H1 (cell line): ENCODE measurements around the gene UQCC3. TPM values are rescaled to one million over a fixed set of nuclear protein-coding genes. Genes with fewer than 3 reads are reported as not detected.
A peak's percentile ranks its signal among the peaks of the same experiment; 100 is the strongest.

ENCODE experiments used
- CTCF ChIA-PET: fragments of 300-600 bp; sonication (Branson Sonifier 250); formaldehyde crosslinking; loops from one replicate; lab custom pipeline; 2021; ENCODE audit not compliant: partially characterized antibody; lab: Charles Lee
- POLR2A ChIA-PET: fragments of 300-600 bp; sonication (Branson Sonifier 250); formaldehyde crosslinking; loops from one replicate; lab custom pipeline; 2021; ENCODE audit warnings: inconsistent platforms; ENCODE audit not compliant: partially characterized antibody; lab: Charles Lee
- DNase-seq, 2 experiments: peaks; one replicate each; pipeline versions ENCODE4 v3.0.0 to v3.0.0-alpha.2; 2010 to 2022; ENCODE audit warnings: low spot score in 2 of 2, low read depth in 1 of 2, mixed read lengths in 1 of 2
- FAIRE-seq: peaks from 2 replicates; lab custom pipeline; 2011; peaks lifted over from hg19 to GRCh38; lab: Jason Lieb, UNC
- H2AFZ ChIP-seq: 2 replicates; pipeline ENCODE4 v1.8.1; 2012; ENCODE audit warnings: low read length, inconsistent platforms
- H2AK5ac ChIP-seq: 2 replicates; pipeline ENCODE4 v1.6.1; 2013; ENCODE audit warnings: low read depth, low read length
- H2BK120ac ChIP-seq: replicated peaks from 2 replicates; pipeline ENCODE3; 2013; ENCODE audit warnings: low read depth, low read length, inconsistent platforms
- H2BK12ac ChIP-seq: 2 replicates; pipeline ENCODE4 v1.6.1; 2013; ENCODE audit warnings: low read depth, low read length
- H2BK15ac ChIP-seq: 2 replicates; pipeline ENCODE4 v1.6.1; 2013; ENCODE audit warnings: low read length
- H2BK20ac ChIP-seq: 2 replicates; pipeline ENCODE4 v1.6.1; 2013; ENCODE audit warnings: low read length
- H2BK5ac ChIP-seq: 2 replicates; pipeline ENCODE4 v1.6.1; 2013; ENCODE audit warnings: low read depth, low read length
- H3K14ac ChIP-seq: 2 replicates; pipeline ENCODE4 v1.6.1; 2013; ENCODE audit warnings: inconsistent platforms; ENCODE audit not compliant: insufficient read length
- H3K18ac ChIP-seq: 2 replicates; pipeline ENCODE4 v1.6.1; 2013; ENCODE audit warnings: low read length; ENCODE audit errors: extremely low read depth
- H3K23ac ChIP-seq: 2 replicates; pipeline ENCODE4 v1.6.1; 2013; ENCODE audit warnings: inconsistent platforms; ENCODE audit not compliant: insufficient read length
- H3K23me2 ChIP-seq: 2 replicates; pipeline ENCODE4 v1.6.1; 2013; ENCODE audit warnings: low read depth, low read length
- H3K27ac ChIP-seq: 2 replicates; pipeline ENCODE4 v1.6.1; 2011; ENCODE audit warnings: low read depth, low read length, inconsistent platforms
- H3K27me3 ChIP-seq, 4 experiments: replicated peaks in 1 of 4; 1 replicate in 1 of 4; 2 replicates in 3 of 4; pipeline versions ENCODE4 v1.6.1 to v1.8.1; 2011 to 2013; ENCODE audit warnings: low read length in 3 of 4, mild to moderate bottlenecking in 3 of 4, inconsistent platforms in 2 of 4, mixed read lengths in 2 of 4, moderate library complexity in 1 of 4; ENCODE audit not compliant: control insufficient read depth in 3 of 4, insufficient read depth in 3 of 4; ENCODE audit errors: extremely low read depth in 1 of 4
- H3K36me3 ChIP-seq, 4 experiments: 2 replicates each; pipeline versions ENCODE4 v1.6.1 to v1.8.1; 2011 to 2013; ENCODE audit warnings: mild to moderate bottlenecking in 4 of 4, low read length in 3 of 4, moderate library complexity in 2 of 4, control low read depth in 1 of 4, inconsistent platforms in 1 of 4; ENCODE audit not compliant: insufficient read depth in 4 of 4, control insufficient read depth in 2 of 4
- H3K4ac ChIP-seq: replicated peaks from 2 replicates; pipeline ENCODE3; 2013; ENCODE audit warnings: low read length, low read depth, mixed read lengths, inconsistent platforms; ENCODE audit not compliant: insufficient read length
- H3K4me1 ChIP-seq, 4 experiments: replicated peaks in 1 of 4; 1 replicate in 1 of 4; 2 replicates in 3 of 4; pipeline versions ENCODE4 v1.6.1 to v1.8.1; 2011 to 2013; ENCODE audit warnings: low read length in 3 of 4, inconsistent platforms in 2 of 4, mixed read lengths in 1 of 4; ENCODE audit not compliant: insufficient read depth in 4 of 4, control insufficient read depth in 3 of 4
- H3K4me2 ChIP-seq, 2 experiments: 2 replicates each; pipeline versions ENCODE4 v1.6.1 to v1.8.1; 2011 to 2013; ENCODE audit warnings: low read depth in 2 of 2, low read length in 2 of 2, control low read depth in 1 of 2, inconsistent platforms in 1 of 2, mild to moderate bottlenecking in 1 of 2; ENCODE audit not compliant: insufficient read depth in 1 of 2
- H3K4me3 ChIP-seq, 4 experiments: fragments of 200-600, 300-600 bp in 1 of 4; sonication (generic), shearing (Covaris generic), sonication (Bioruptor Twin) in 1 of 4; 2 replicates each; pipeline versions ENCODE4 v1.5.1 to v1.8.1; 2011 to 2016; ENCODE audit warnings: low read length in 4 of 4, low read depth in 3 of 4, control low read depth in 2 of 4, inconsistent platforms in 2 of 4, mild to moderate bottlenecking in 2 of 4, mixed read lengths in 1 of 4, moderate library complexity in 1 of 4; ENCODE audit not compliant: insufficient read depth in 2 of 4; ENCODE audit errors: extremely low read depth in 1 of 4
- H3K56ac ChIP-seq: replicated peaks from 2 replicates; pipeline ENCODE3; 2013; ENCODE audit warnings: low read depth, mild to moderate bottlenecking, mixed read lengths, low read length, inconsistent platforms; ENCODE audit not compliant: insufficient read length
- H3K79me1 ChIP-seq: 2 replicates; pipeline ENCODE4 v1.6.1; 2013; ENCODE audit warnings: low read depth, low read length, control low read depth
- H3K79me2 ChIP-seq, 2 experiments: 2 replicates each; pipeline versions ENCODE4 v1.6.1 to v1.8.1; 2012 to 2013; ENCODE audit warnings: low read length in 2 of 2, mild to moderate bottlenecking in 2 of 2, inconsistent platforms in 1 of 2; ENCODE audit not compliant: insufficient read depth in 2 of 2, control insufficient read depth in 1 of 2
- H3K9ac ChIP-seq, 4 experiments: replicated peaks in 1 of 4; 1 replicate in 1 of 4; 2 replicates in 3 of 4; pipeline versions ENCODE4 v1.6.1 to v1.8.1; 2011 to 2013; ENCODE audit warnings: low read depth in 3 of 4, low read length in 3 of 4, control low read depth in 2 of 4, mild to moderate bottlenecking in 2 of 4, moderate library complexity in 2 of 4, inconsistent platforms in 1 of 4; ENCODE audit errors: extremely low read depth in 1 of 4
- H3K9me3 ChIP-seq, 2 experiments: 2 replicates each; pipeline versions ENCODE4 v1.6.1 to v1.8.1; 2012 to 2013; ENCODE audit warnings: mild to moderate bottlenecking in 2 of 2, moderate library complexity in 2 of 2, control low read depth in 1 of 2, inconsistent platforms in 1 of 2, low read depth in 1 of 2, low read length in 1 of 2, mixed read lengths in 1 of 2; ENCODE audit not compliant: insufficient read depth in 2 of 2
- H4K20me1 ChIP-seq, 2 experiments: replicated peaks in 1 of 2; 2 replicates each; pipeline versions ENCODE3 to v1.8.1; 2011 to 2013; ENCODE audit warnings: inconsistent platforms in 2 of 2, low read length in 2 of 2, mild to moderate bottlenecking in 1 of 2; ENCODE audit not compliant: insufficient read depth in 2 of 2, control insufficient read depth in 1 of 2
- H4K5ac ChIP-seq: 2 replicates; pipeline ENCODE4 v1.6.1; 2013; ENCODE audit warnings: low read length, low read depth, mixed read lengths, inconsistent platforms; ENCODE audit not compliant: insufficient read length
- H4K8ac ChIP-seq: 2 replicates; pipeline ENCODE4 v1.8.0; 2013; ENCODE audit warnings: mild to moderate bottlenecking, moderate library complexity, low read length, inconsistent platforms; ENCODE audit not compliant: insufficient read depth; ENCODE audit errors: extremely low read depth
- H4K91ac ChIP-seq: replicated peaks from 2 replicates; pipeline ENCODE3; 2013; ENCODE audit warnings: low read length, mixed read lengths, inconsistent platforms; ENCODE audit not compliant: insufficient read length
- ATF2 ChIP-seq: IDR thresholded peaks from 2 replicates; pipeline ENCODE4 v1.6.1; 2012; ENCODE audit warnings: low read length, inconsistent platforms
- NRF1 ChIP-seq: IDR thresholded peaks from 2 replicates; pipeline ENCODE4 v1.6.1; 2011; ENCODE audit warnings: mild to moderate bottlenecking, low read depth, low read length, improper control_type of control experiment
- WGBS, 2 experiments: shearing (Covaris generic) in 1 of 2; methylation state at CpG; one replicate each; pipeline versions ENCODE4 v1.1.6 to v1.1.7; 2013 to 2015; ENCODE audit warnings: low lambda C conversion rate in 2 of 2, mixed read lengths in 2 of 2, inconsistent platforms in 1 of 2, low coverage in 1 of 2, missing lambda C conversion rate in 1 of 2; ENCODE audit not compliant: insufficient replicate concordance in 2 of 2, insufficient coverage in 1 of 2, insufficient read length in 1 of 2; ENCODE audit errors: extremely low coverage in 1 of 2, missing lambda C conversion rate in 1 of 2; 5-methylcytosine and 5-hydroxymethylcytosine counted together
- polyA plus RNA-seq, 7 experiments: library from polyadenylated mRNA; depleted of rRNA in 3 of 7; stranded (reverse) in 5 of 7; unstranded in 2 of 7; fragments of >200 nt in 5 of 7; fragments of 200-250 nt in 2 of 7; gene quantifications; 1 replicate in 5 of 7; 2 replicates in 1 of 7; 4 replicates in 1 of 7; pipeline versions ENCODE4 v1.2.1 to v1.2.3, GENCODE V29; 2011 to 2013; ENCODE audit warnings: missing spikeins in 2 of 7, mixed read lengths in 2 of 7
- total RNA-seq: library from RNA; stranded (reverse); fragmentation: NEBNext Ultra II Directional; extraction: Animal tissue kit (Norgen Biotek cat#: 25700); gene quantifications from 2 replicates; pipeline ENCODE4 v1.2.1, GENCODE V29; 2021

UQCC3 gene
- total and polyA plus RNA-seq, 2 of the 8 experiments (the other 6 are each of a cell fraction or from before 2014, with no cell fraction given), result 14.2 to 15.7 TPM

GRCh38 chr11:62645671-62645945, 25.9 kb upstream of the UQCC3 start:
- Histone ChIP-seq H4K20me1 (peaks cover 3 to 18% of the 10 kb centered on the region in 2 experiments), H2BK15ac (no peak overlapping the region), H3K4me1 (no peaks in the 10 kb centered on the region; a peak in 2 of 7 replicates), H2BK5ac (peak overlapping the region; percentile 79), H3K23me2 (peaks cover 5% of the 10 kb centered on the region; the same call in 1 of the 2 replicates), H2AK5ac (no peak overlapping the region), H3K4me2 (peak overlapping the region; percentile 78 to 81), H4K91ac (peak overlapping the region; percentile 89), H3K79me2 (peaks cover 7 to 44% of the 10 kb centered on the region in 2 experiments), H2BK20ac (no peak overlapping the region), H2BK120ac (no peak overlapping the region), H3K9me3 (no peaks in the 10 kb centered on the region), H3K27me3 (no peaks in the 10 kb centered on the region), H3K36me3 (peaks cover 0 to 28% (median 7%) of the 10 kb centered on the region in 4 experiments; a peak in 6 of 8 replicates), H3K27ac (peak overlapping the region; percentile 90; the same call in 1 of the 2 replicates), H4K5ac (peak overlapping the region; percentile 53), H2AFZ (no peak overlapping the region), H3K23ac (no peak overlapping the region), H2BK12ac (0 out of 2 replicates have a peak overlapping the region, but pooled peaks have one; percentile 2), H3K4ac (peak overlapping the region; percentile 92), H3K14ac (no peak overlapping the region), H3K79me1 (peaks cover 10% of the 10 kb centered on the region), H4K8ac (peak overlapping the region; percentile 98; the same call in 1 of the 2 replicates), H3K18ac (no peak overlapping the region; the same call in 1 of the 2 replicates), H3K9ac (peak overlapping the region; percentile 76 to 97 (median 94)), H3K4me3 (peak overlapping the region; percentile 71 to 99 (median 90)), H3K56ac (no peak overlapping the region)
- FAIRE-seq, result no peak
- no peak for TF ChIP-seq NRF1
- TF ChIP-seq ATF2, result no peak
- ChIA-PET POLR2A (interaction anchor here (0.5 to 50.4 kb wide), 15 partner anchors 8 to 196 kb away, joined by 3 to 2041 read pairs (median 6); partner anchors contain the start of genes B3GAT3, BSCL2, C11orf98 and CSKMT), CTCF (interaction anchor here (0.6 to 1.4 kb wide), 7 partner anchors 9 to 1289 kb away, joined by 3 to 12 read pairs (median 3); partner anchors contain the start of genes C11orf98 and CSKMT)
- DNase-seq, result no peak
- 39% methylated on average over 11 of the region's 11 CpGs; no CpG with 5 or more reads in 1 of the 2 experiments for WGBS, 2 experiments
